ENCODE data around the gene TCTN1. TPM values are rescaled to one million over a fixed set of nuclear protein-coding genes. Genes with fewer than 3 reads are reported as not detected.
A peak's percentile ranks its signal among the peaks of the same experiment; 100 is the strongest.

Gene TCTN1
- total RNA-seq, 1 donor from 2014 or later: 6.6 TPM

GRCh38 chr12:110656071-110656655, 42.2 kb downstream of the TCTN1 start:
- DNase-seq (ENCODE audit: low spot score): no peak
- Mint-ChIP-seq H3K27me3 (ENCODE audit: low read depth) (no peaks in the 10 kb centered on the region), H3K36me3 (ENCODE audit: low read depth) (peaks cover 18% of the 10 kb centered on the region), H3K4me3 (ENCODE audit: low read depth) (no peak overlapping the region), H3K9me3 (no peaks in the 10 kb centered on the region), H3K4me1 (ENCODE audit: low read depth) (peaks cover 6% of the 10 kb centered on the region), H3K27ac (no peak overlapping the region)
- intact Hi-C loops (cut with micrococcal nuclease): no loop called here

GRCh38 chr12:110657747-110658146, 43.8 kb downstream of the TCTN1 start:
- peaks cover 26% of the 10 kb centered on the region for H3K36me3 Mint-ChIP-seq (ENCODE audit: low read depth)
- H3K4me3 Mint-ChIP-seq (ENCODE audit: low read depth): no peak overlapping the region
- intact Hi-C loops (cut with micrococcal nuclease): no loop called here
- no peak for DNase-seq (ENCODE audit: low spot score)
- H3K27me3 Mint-ChIP-seq (ENCODE audit: low read depth): no peaks in the 10 kb centered on the region
- H3K27ac Mint-ChIP-seq: no peak overlapping the region
- H3K4me1 Mint-ChIP-seq (ENCODE audit: low read depth): peaks cover 16% of the 10 kb centered on the region
- H3K9me3 Mint-ChIP-seq: peaks cover under 1% of the 10 kb centered on the region

DNA sequence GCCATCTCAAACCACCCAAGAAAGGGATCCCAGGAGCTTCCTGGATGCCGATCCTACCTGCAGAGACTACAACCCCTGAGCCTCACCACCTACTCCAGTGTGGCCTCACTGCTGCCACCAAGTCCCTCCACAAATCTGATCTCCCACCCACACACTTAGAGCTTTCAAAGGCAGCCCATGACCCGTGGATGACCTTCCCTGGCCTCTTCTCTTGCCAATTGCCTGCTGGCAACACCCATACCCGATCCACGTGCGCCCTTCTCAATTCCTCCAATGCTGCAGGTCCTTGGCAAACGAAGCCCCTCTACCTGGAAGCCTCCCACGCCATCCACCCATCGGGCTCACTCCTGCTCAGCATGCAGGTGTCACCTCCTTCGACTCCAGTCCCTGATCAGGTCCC, 44.3 kb downstream of the TCTN1 start:
- peaks cover 27% of the 10 kb centered on the region for H3K36me3 Mint-ChIP-seq (ENCODE audit: low read depth)
- H3K9me3 Mint-ChIP-seq: peaks cover 3% of the 10 kb centered on the region
- no peaks in the 10 kb centered on the region for H3K27me3 Mint-ChIP-seq (ENCODE audit: low read depth)
- DNase-seq (ENCODE audit: low spot score): no peak
- no peak overlapping the region for H3K4me3 Mint-ChIP-seq (ENCODE audit: low read depth)
- no peak overlapping the region for H3K27ac Mint-ChIP-seq
- peaks cover 16% of the 10 kb centered on the region for H3K4me1 Mint-ChIP-seq (ENCODE audit: low read depth)
- intact Hi-C loops (cut with micrococcal nuclease): no loop called here

DNA sequence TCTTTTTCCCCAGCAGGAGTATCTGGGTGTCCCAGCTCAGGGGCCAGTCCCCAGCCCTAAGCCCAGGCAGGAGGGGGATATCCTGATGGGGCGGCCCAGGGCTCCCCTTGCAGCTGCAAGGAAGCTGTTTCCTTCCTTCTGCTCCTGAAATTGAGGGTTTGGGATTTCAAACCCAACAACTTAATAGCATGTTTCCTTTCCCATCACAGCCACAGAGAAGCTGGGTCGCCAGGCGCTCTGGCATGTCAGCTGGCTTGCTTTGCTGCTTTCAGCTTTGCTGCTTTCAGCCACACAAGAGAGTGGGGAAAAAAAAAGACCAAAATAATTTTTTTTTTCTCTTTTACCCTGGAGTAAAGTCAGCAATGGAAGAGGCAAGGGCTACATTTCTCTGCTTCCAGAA, 44.9 kb downstream of the TCTN1 start:
- DNase-seq (ENCODE audit: low spot score): no peak
- H3K4me1 Mint-ChIP-seq (ENCODE audit: low read depth): peaks cover 16% of the 10 kb centered on the region
- H3K27ac Mint-ChIP-seq: no peak overlapping the region
- H3K4me3 Mint-ChIP-seq (ENCODE audit: low read depth): no peak overlapping the region
- H3K36me3 Mint-ChIP-seq (ENCODE audit: low read depth): peaks cover 27% of the 10 kb centered on the region
- intact Hi-C loops (cut with micrococcal nuclease): no loop called here
- no peaks in the 10 kb centered on the region for H3K27me3 Mint-ChIP-seq (ENCODE audit: low read depth)
- H3K9me3 Mint-ChIP-seq: peaks cover 3% of the 10 kb centered on the region

DNA sequence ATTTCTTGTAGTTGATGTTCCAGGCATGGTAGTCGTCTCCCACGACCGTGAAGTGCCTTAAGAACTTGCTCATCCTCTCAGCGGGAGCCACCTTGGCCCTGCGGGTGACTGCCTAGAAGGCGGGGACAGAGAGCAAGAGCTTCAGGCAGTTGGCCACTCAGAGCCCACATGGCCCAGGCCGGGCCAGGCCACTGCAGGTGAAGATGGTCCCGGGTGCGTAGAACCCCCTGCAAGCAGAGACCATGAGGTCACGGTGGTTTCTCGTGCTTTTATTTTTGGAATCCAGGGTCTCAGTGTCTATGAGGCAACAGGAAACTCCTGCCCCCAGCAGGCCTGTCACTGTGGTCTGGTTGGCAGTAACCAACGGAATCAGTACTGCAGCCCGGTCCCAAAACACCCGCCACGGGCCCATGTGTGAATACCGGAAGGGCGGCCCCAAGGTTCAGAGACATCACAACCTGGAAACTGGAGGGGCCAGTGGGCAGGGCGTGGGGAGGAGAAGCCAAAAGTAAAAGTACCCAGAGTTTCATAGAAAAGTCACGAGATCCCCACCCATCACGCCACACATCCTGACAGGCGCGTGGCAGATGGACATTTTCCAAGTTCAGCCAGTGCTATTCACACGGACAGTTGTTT, 47.5 kb downstream of the TCTN1 start:
- Mint-ChIP-seq H3K27ac (peak overlapping the region; percentile 92), H3K4me3 (ENCODE audit: low read depth) (peak overlapping the region; percentile 71), H3K27me3 (ENCODE audit: low read depth) (no peaks in the 10 kb centered on the region), H3K9me3 (peaks cover 23% of the 10 kb centered on the region), H3K4me1 (ENCODE audit: low read depth) (peaks cover 16% of the 10 kb centered on the region), H3K36me3 (ENCODE audit: low read depth) (peaks cover 43% of the 10 kb centered on the region)
- intact Hi-C loops (cut with micrococcal nuclease): no loop called here
- peak; percentile 31 for DNase-seq (ENCODE audit: low spot score)

DNA sequence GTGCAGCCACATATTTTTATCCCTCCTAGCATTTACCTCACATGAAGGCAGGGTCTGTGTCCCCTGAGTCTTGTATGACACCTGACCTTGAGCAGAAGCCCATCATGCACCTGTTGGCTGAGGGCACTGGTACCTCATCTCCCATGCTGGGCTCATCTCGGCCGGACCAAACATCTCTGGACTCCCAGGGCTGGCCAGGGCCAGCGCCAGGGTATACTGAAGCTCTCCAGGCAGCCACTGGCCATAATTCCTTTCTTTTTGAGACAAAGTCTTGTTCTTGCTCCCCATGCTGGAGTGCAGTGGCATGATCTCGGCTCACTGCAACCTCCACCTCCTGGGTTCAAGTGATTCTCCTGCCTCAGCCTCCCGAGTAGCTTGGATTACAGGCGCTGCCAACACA, 53.0 kb downstream of the TCTN1 start:
- Mint-ChIP-seq H3K36me3 (ENCODE audit: low read depth) (peaks cover 64% of the 10 kb centered on the region), H3K4me1 (ENCODE audit: low read depth) (peaks cover 29% of the 10 kb centered on the region), H3K27me3 (ENCODE audit: low read depth) (no peaks in the 10 kb centered on the region), H3K4me3 (ENCODE audit: low read depth) (no peak overlapping the region), H3K27ac (no peak overlapping the region), H3K9me3 (peaks cover 27% of the 10 kb centered on the region)
- no peak for DNase-seq (ENCODE audit: low spot score)
- intact Hi-C loops (cut with micrococcal nuclease): no loop called here

GRCh38 chr12:110667671-110668070, 53.7 kb downstream of the TCTN1 start:
- H3K4me1 Mint-ChIP-seq (ENCODE audit: low read depth): peaks cover 27% of the 10 kb centered on the region
- peaks cover 27% of the 10 kb centered on the region for H3K9me3 Mint-ChIP-seq
- peaks cover 61% of the 10 kb centered on the region for H3K36me3 Mint-ChIP-seq (ENCODE audit: low read depth)
- intact Hi-C loops (cut with micrococcal nuclease): no loop called here
- no peak overlapping the region for H3K4me3 Mint-ChIP-seq (ENCODE audit: low read depth)
- DNase-seq (ENCODE audit: low spot score): no peak
- no peaks in the 10 kb centered on the region for H3K27me3 Mint-ChIP-seq (ENCODE audit: low read depth)
- no peak overlapping the region for H3K27ac Mint-ChIP-seq

GRCh38 chr12:110668480-110669192, 54.7 kb downstream of the TCTN1 start:
- no peaks in the 10 kb centered on the region for H3K27me3 Mint-ChIP-seq (ENCODE audit: low read depth)
- intact Hi-C loops (cut with micrococcal nuclease): no loop called here
- peaks cover 24% of the 10 kb centered on the region for H3K9me3 Mint-ChIP-seq
- peak overlapping the region; percentile 3 for H3K27ac Mint-ChIP-seq
- no peak overlapping the region for H3K4me3 Mint-ChIP-seq (ENCODE audit: low read depth)
- H3K36me3 Mint-ChIP-seq (ENCODE audit: low read depth): peaks cover 63% of the 10 kb centered on the region
- peaks cover 33% of the 10 kb centered on the region for H3K4me1 Mint-ChIP-seq (ENCODE audit: low read depth)
- DNase-seq (ENCODE audit: low spot score): no peak

DNA sequence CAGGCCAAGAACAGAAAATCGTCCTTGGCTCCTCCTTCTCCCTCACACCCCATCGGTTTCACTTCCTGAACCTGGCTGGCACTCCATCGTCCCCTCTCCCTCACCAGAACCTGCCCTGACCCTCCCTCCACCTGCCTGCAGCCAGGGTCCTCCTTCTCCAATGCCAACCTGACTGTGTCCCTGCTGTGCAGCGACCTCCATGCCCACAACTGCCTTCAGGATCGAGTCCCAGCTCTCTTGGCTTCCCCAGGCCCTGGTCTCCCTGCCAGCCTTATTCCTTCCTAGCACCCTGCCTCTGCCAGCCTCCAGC, 55.2 kb downstream of the TCTN1 start:
- no peak overlapping the region for H3K4me3 Mint-ChIP-seq (ENCODE audit: low read depth)
- peaks cover 66% of the 10 kb centered on the region for H3K36me3 Mint-ChIP-seq (ENCODE audit: low read depth)
- intact Hi-C loops (cut with micrococcal nuclease): no loop called here
- H3K27me3 Mint-ChIP-seq (ENCODE audit: low read depth): no peaks in the 10 kb centered on the region
- DNase-seq (ENCODE audit: low spot score): no peak
- H3K9me3 Mint-ChIP-seq: peaks cover 24% of the 10 kb centered on the region
- H3K4me1 Mint-ChIP-seq (ENCODE audit: low read depth): peaks cover 38% of the 10 kb centered on the region
- H3K27ac Mint-ChIP-seq: peak overlapping the region; percentile 3

GRCh38 chr12:110670161-110670701, 56.3 kb downstream of the TCTN1 start:
- no peaks in the 10 kb centered on the region for H3K27me3 Mint-ChIP-seq (ENCODE audit: low read depth)
- H3K27ac Mint-ChIP-seq: peak overlapping the region; percentile 82
- H3K36me3 Mint-ChIP-seq (ENCODE audit: low read depth): peaks cover 61% of the 10 kb centered on the region
- intact Hi-C loops (cut with micrococcal nuclease): loop anchor here (1.0 kb wide), 1 partner anchor 19 kb away; the partner anchor contains the start of gene HVCN1
- H3K9me3 Mint-ChIP-seq: peaks cover 20% of the 10 kb centered on the region
- peaks cover 43% of the 10 kb centered on the region for H3K4me1 Mint-ChIP-seq (ENCODE audit: low read depth)
- peak overlapping the region; percentile 32 for H3K4me3 Mint-ChIP-seq (ENCODE audit: low read depth)
- no peak for DNase-seq (ENCODE audit: low spot score)

DNA sequence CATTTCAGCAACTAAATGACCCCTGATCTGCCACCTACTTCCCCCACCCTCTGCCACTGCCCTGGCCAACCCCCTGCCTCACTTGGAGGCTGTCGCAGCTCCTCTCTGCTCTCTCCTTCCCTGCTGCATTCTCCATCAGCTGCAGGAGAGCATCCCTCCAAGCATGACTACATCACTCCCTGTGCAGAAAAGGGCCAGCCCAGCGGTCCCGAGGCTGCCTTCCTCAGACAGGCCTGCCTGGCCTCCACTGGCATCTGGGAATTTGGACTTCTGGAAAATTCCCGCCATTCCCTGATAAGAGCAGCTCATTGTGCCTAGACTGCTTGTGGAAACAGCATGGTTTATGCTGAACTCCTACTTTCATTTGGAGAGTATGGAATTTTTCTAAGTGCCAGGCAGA, 62.2 kb downstream of the TCTN1 start:
- no peak overlapping the region for H3K27ac Mint-ChIP-seq
- H3K9me3 Mint-ChIP-seq: peaks cover 9% of the 10 kb centered on the region
- H3K27me3 Mint-ChIP-seq (ENCODE audit: low read depth): no peaks in the 10 kb centered on the region
- H3K4me3 Mint-ChIP-seq (ENCODE audit: low read depth): no peak overlapping the region
- DNase-seq (ENCODE audit: low spot score): no peak
- intact Hi-C loops (cut with micrococcal nuclease): no loop called here
- H3K36me3 Mint-ChIP-seq (ENCODE audit: low read depth): peaks cover 37% of the 10 kb centered on the region
- H3K4me1 Mint-ChIP-seq (ENCODE audit: low read depth): peaks cover 28% of the 10 kb centered on the region

- Mint-ChIP-seq H3K4me1 (ENCODE audit: low read depth) (peaks cover 28% of the 10 kb centered on the region), H3K27me3 (ENCODE audit: low read depth) (no peaks in the 10 kb centered on the region), H3K9me3 (peaks cover 9% of the 10 kb centered on the region), H3K27ac (peak overlapping the region; percentile 21), H3K4me3 (ENCODE audit: low read depth) (no peak overlapping the region), H3K36me3 (ENCODE audit: low read depth) (peaks cover 34% of the 10 kb centered on the region)
- intact Hi-C loops (cut with micrococcal nuclease): no loop called here
- DNase-seq (ENCODE audit: low spot score): no peak
These were observed 63.4 kb downstream of the TCTN1 start for GRCh38 chr12:110677206-110677911.

Data from activated T-helper 2 cell treated with anti-CD3 and anti-CD28 coated beads, Interferon-gamma antibody, Interleukin-2, Interleukin-4, amounts not matched to agents 10 μg/mL and 5 μg/mL and 100 μg/mL, durations not matched to agents 14 hours and 24 hours and 36 hours (primary cell).